Right lung (tissue), 5 donors: ENCODE data around the gene NTRK3. TPM values are rescaled to one million over a fixed set of nuclear protein-coding genes. Genes with fewer than 3 reads are reported as not detected.

ENCODE experiments used
- DNase-seq, 2 donors: peaks; one replicate each; pipeline ENCODE4 v3.0.0-alpha.2; 2013
- polyA plus RNA-seq, 5 donors: library from polyadenylated mRNA; unstranded; fragments of 120-200 nt; gene quantifications; one replicate each; pipeline versions ENCODE4 v1.2.1 to v1.2.3, GENCODE V29; 2013; ENCODE audit warnings: inconsistent platforms in 1 of 5, low replicate concordance in 1 of 5; ENCODE audit not compliant: insufficient read length in 5 of 5, insufficient read depth in 1 of 5

NTRK3 gene
- polyA plus RNA-seq, 5 donors: 6.9 to 9.9 (median 7.6) TPM

DNA sequence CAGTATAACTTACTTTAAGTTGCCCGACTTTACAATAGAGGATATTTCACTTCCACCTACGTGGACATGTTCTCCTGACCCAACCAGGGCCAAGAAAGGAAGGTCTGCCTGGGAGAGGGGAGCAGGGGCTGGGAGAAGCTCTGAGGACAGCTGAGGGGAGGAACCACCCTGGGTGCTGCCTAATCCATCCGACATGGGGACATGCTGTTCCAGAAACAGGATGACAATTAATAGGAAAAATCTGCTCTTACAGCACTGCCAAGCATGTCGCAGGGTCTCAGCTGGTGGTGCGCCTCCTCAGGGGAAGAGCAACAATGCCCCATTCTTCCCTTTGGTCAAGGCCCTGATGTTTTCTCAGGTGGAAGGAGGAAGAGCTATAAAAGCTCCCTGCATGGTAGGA, 132.3 kb downstream of the NTRK3 start:
- no peak for DNase-seq

DNA sequence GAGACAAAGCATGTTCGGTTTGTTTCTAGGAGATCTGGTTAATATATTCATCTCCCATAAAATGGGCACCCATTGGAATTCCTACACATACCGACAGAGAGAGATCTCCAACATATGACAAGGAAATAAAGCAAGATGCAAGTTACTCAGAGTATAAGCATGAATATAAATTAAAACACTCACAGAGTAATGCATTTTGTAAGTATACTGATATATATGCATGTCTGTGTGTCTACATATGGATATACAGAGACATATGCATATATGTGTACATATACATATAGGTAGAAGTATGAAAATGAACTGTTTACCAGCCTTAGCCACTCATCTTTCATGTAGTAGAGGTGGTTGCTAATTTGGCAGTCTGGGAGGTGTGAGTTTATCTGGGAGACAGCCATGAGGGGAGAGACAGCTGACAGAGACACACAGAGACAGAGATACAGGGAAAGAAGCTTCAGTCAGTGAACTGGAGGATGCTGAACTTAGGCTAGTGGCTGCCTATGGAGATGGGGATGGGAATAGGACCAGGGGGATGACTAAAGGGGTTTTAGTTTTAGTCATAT, 134.5 kb downstream of the NTRK3 start:
- DNase-seq: no peak

DNA sequence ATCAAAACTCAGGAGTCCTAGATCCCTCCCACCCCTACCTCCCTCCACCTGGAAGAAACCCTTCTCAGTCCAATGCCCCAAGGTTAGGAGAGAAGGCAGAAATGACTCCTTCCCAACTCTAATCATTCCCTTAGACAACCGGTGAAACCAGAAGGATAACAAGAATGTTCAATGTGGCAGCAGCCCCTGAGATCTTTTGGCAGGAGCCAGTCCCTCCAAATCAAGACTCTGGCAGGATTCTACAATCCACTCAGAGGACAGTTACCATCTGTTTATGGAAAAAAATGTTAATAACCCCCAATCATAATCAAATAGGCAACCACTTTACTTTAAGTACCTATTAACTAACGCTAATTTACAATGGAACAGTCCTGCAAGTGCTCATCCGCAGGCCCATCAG, 136.5 kb downstream of the NTRK3 start:
- no peak for DNase-seq

DNA sequence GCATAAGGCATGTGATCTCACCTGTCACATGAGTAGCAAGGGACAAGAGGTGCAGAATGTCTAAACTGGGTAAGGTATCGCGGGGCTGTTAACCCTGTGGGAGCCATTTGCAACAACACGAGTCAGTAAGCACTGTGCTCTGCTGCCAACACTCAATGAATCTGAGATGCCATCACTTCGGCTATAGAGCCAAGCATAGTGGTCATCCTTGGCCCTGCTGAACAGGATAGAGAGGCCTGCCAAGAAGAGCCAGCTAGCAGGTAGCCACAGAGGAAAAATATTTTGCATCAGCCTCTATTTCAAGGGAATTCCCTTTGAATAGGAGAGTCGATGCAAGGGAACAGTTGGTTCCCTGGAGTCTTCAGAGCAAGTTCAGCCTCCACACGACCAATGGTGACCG, 137.8 kb downstream of the NTRK3 start:
- no peak for DNase-seq

GRCh38 chr15:88118035-88118434, 138.5 kb downstream of the NTRK3 start:
- DNase-seq: no peak

DNA sequence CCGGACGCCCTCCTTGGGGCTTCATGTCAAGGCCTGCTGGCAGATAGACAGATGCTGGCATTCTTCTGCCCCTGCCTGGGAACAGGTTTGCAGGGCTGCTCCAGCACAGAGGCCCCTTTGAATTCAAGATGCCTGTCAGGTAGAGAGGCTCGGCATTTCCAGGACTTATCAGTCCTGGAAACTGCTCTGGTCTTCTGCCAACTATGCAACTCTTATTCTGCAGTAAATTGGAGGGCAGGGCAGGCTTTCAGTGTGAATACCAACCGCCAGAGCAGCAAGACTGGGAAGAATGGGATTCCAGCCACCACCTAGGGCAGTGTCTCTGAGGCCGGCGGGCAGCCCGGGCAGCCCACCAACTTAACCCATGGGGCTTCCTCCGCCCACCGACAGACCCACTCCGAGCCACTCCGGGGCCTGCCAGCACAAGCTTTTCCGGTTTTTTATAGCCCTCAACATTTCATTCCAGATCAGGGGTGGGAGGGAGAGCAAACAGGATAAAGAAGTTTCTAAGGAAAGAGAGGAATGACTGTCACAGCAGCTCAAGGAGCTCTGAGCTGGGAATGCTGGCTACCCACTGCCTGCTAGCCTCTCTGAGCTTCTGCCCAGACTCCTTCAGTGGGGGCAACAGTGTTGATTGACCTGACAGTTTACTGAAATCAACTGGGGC, 140.9 kb downstream of the NTRK3 start:
- peak in 1 of 2 donors; percentile 34 for DNase-seq

DNA sequence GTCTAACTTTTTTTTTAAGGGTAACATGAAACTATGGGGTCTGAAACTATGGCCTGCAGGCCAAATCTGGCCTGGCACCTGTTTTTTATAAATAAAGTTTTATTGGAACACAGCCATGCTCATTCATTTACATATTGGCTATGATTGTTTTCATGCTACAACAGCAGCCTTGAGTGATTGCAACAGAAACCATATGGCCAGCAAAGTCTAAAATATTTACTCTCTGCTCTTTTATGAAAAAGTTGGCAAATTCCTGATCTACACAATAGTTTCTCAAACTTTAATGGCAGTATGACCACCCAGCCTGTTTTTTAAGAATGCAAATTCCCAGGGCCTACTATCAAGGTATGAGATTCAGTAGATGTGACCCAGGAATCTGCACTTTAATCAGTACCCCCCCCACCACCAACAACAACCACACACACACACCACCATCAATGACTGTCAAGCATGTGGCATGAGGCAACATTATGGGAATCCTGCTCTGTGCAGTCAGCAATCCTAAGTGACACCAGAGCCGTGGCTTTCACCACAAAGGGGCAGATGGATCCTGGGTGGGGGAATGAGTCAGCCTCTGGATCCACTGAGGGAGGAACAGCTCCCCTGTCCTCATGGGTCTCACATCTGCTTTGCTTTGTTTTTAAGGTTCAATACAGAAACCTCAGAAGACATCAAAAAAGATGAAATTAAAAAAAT, 142.8 kb downstream of the NTRK3 start:
- DNase-seq: peak; percentile 47 to 55

- no peak for DNase-seq
Observed at GRCh38 chr15:88108991-88109390, 147.5 kb downstream of the NTRK3 start.

DNA sequence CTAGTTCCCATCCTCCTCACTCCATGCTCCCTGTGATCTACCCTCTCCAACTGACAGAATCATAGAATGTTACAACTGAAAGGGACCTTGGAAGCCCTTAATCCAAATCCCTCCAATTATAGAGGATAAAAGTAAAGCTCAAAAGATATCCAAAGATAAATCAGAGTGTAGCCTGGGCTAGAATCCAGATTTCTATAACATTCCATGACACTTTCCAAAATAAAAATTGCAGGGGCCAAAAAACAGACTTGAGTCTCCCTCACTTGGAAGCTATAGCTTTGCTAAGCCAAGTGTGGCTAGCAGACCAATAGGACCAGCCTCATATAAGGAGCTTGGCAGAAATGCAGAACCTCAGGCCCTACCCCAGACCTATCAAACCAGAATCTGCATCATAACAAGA, 148.1 kb downstream of the NTRK3 start:
- DNase-seq: peak in 1 of 2 donors; percentile 20

- DNase-seq: no peak
Observed at GRCh38 chr15:88106074-88106473, 150.5 kb downstream of the NTRK3 start.

GRCh38 chr15:88104357-88104756, 152.2 kb downstream of the NTRK3 start:
- no peak for DNase-seq

DNA sequence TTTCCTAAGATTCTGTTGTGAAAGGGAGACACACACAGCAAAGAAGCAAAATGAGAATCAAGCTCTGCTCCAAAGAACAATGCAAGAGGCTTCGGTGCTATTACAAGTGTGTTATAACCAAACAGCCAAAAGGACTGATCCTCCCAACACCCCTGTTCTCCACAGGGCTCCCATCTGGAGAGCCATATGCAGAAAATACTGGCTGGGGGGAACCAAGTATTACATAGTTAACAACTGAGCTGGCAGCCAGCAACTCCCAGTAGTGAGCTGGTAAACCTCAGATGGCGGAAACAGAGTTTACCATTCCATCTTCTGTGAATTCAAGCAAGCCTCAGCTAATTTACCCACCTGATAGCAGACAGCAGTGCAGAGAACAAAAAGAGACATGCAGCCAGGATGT, 156.4 kb downstream of the NTRK3 start:
- no peak for DNase-seq

DNA sequence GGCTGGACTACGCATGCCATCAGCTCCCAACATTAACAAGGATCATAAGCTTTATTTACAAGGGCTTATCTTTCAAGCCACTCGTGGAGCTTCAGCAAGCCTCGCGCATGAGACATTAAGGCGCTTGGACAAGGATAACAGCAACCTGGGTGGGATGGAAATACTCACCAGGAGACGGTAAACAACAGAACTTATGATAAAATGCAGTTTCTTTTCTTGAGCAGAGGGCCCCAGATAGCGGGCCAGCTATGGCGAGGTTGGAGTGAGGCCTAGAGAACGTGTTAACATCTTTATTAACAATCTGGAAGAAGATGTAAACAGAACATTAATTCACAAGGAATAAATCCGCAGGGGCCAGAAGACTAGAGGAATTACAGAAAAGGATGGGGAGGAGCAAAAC, 158.2 kb downstream of the NTRK3 start:
- DNase-seq: no peak

GRCh38 chr15:88091444-88092016, 165.0 kb downstream of the NTRK3 start:
- DNase-seq: no peak

GRCh38 chr15:88090481-88091011, 166.0 kb downstream of the NTRK3 start:
- DNase-seq: peak; percentile 90 to 94

DNA sequence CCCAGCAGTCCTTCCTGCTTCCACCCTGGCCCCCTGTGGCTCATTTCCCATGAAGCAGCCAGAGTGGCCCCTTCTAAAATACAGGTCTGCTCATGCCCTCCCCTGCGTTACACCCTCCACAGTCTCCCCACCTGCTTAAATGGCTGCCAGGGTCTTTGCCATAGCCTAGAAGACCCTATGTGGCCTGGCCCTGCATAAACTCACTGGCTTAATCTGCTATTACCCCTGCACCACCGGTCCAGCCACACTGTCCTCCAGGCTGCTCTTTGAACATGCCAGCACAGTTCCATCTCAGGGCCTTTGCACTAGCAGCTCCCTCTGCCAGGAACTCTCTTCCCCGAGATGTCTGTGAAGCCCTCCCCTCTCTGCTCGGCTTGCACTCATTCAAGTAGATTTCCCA, 166.8 kb downstream of the NTRK3 start:
- DNase-seq: no peak

- DNase-seq: no peak
Observed at GRCh38 chr15:88089024-88089620, 167.4 kb downstream of the NTRK3 start.

GRCh38 chr15:88083811-88084760, 172.5 kb downstream of the NTRK3 start:
- peak; percentile 75 to 84 for DNase-seq

DNA sequence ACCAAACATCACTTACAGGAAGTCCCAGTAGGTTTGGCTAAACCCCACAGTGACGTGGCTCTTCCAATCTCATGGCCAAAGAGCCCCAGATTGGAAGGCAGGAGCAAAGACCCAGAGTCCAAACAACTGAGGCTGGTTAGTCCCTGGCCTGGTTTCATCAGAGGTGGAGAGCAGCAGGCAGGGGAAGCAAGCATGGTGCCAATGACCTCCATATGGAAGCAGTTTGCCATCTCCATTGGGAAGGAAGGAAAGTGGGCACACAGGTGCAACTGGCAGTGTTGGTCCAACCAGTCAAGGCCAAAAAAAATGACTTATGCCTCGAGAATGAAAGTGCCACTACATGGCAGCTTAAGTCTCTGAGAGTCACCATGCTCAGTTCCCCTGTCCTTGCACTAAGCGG, 175.9 kb downstream of the NTRK3 start:
- no peak for DNase-seq

- peak in 1 of 2 donors; percentile 19 for DNase-seq
Observed at GRCh38 chr15:88077296-88078020, 179.1 kb downstream of the NTRK3 start.
